Karpas-422 (cell line): ENCODE results near the gene CDK14. TPM values are rescaled to one million over a fixed set of nuclear protein-coding genes. Genes with fewer than 3 reads are reported as not detected.

Source experiments
- DNase-seq: peaks from one replicate; pipeline ENCODE4 v3.0.0-alpha.2; 2015
- H2AFZ ChIP-seq: fragments of 200-600 bp; sonication (generic); 2 replicates; pipeline ENCODE4 v1.6.1; 2014; ENCODE audit warnings: antibody characterized with exemption, low read length, mixed read lengths
- H3K27ac ChIP-seq: fragments of 200-600 bp; sonication (generic); 2 replicates; pipeline ENCODE4 v1.5.1; 2014; ENCODE audit warnings: mild to moderate bottlenecking, low read length, moderate library complexity
- H3K27me3 ChIP-seq: fragments of 200-600 bp; sonication (generic); 2 replicates; pipeline ENCODE4 v1.6.1; 2014; ENCODE audit warnings: low read length, mixed read lengths
- H3K36me3 ChIP-seq: fragments of 200-600 bp; sonication (generic); 2 replicates; pipeline ENCODE4 v1.6.1; 2014; ENCODE audit warnings: low read length, mixed read lengths; ENCODE audit not compliant: insufficient read depth
- H3K4me1 ChIP-seq: fragments of 200-600 bp; sonication (generic); 2 replicates; pipeline ENCODE4 v1.6.1; 2014; ENCODE audit warnings: mild to moderate bottlenecking, low read length, mixed read lengths
- H3K4me2 ChIP-seq: fragments of 200-600 bp; sonication (generic); 2 replicates; pipeline ENCODE4 v1.6.1; 2014; ENCODE audit warnings: low read length, low read depth, mild to moderate bottlenecking; ENCODE audit not compliant: poor library complexity, severe bottlenecking
- H3K4me3 ChIP-seq: fragments of 200-600 bp; sonication (generic); 2 replicates; pipeline ENCODE4 v1.5.1; 2014; ENCODE audit warnings: mild to moderate bottlenecking, antibody characterized with exemption, low read length, mixed read lengths
- H3K79me2 ChIP-seq: fragments of 200-600 bp; sonication (generic); 2 replicates; pipeline ENCODE4 v1.6.1; 2014; ENCODE audit warnings: mild to moderate bottlenecking, low read length, mixed read lengths
- H3K9ac ChIP-seq: fragments of 200-600 bp; sonication (generic); 2 replicates; pipeline ENCODE4 v1.6.0; 2014; ENCODE audit warnings: low read length
- H3K9me2 ChIP-seq: fragments of 200-600 bp; sonication (generic), shearing (Covaris generic); replicated peaks from 2 replicates; pipeline ENCODE4 v1.6.0; 2014; ENCODE audit warnings: mild to moderate bottlenecking, low read length, moderate library complexity; ENCODE audit not compliant: insufficient read depth
- H3K9me3 ChIP-seq: fragments of 300-700, 200-600 bp; sonication (generic); 2 replicates; pipeline ENCODE4 v1.6.1; 2014; ENCODE audit warnings: low read length, mixed read lengths
- H4K20me1 ChIP-seq: fragments of 200-600 bp; sonication (generic); 2 replicates; pipeline ENCODE4 v1.6.1; 2014; ENCODE audit warnings: mild to moderate bottlenecking, antibody characterized with exemption, low read length, low read depth; ENCODE audit not compliant: insufficient read depth
- total RNA-seq: library from RNA; depleted of rRNA; stranded (reverse); fragments of >200 nt; shearing (Covaris generic); gene quantifications from 2 replicates; pipeline ENCODE4 v1.2.3, GENCODE V29; 2014; ENCODE audit warnings: low replicate concordance

CDK14 gene
- total RNA-seq, 1 experiment from 2014 or later = 121 TPM

- Histone ChIP-seq H3K79me2 (no peaks in the 10 kb centered on the region), H3K4me2 (no peak overlapping the region), H3K4me3 (no peak overlapping the region), H4K20me1 (no peaks in the 10 kb centered on the region), H3K27ac (no peak overlapping the region), H3K27me3 (no peaks in the 10 kb centered on the region), H3K9me3 (no peaks in the 10 kb centered on the region), H3K4me1 (peaks cover 16% of the 10 kb centered on the region), H2AFZ (no peak overlapping the region), H3K36me3 (no peaks in the 10 kb centered on the region), H3K9ac (no peak overlapping the region), H3K9me2 (no peaks in the 10 kb centered on the region)
- DNase-seq = no peak
Observed at GRCh38 chr7:90570373-90570959, 25.7 kb upstream of the CDK14 start.

GRCh38 chr7:90574146-90574819 is 21.8 kb upstream of the CDK14 start:
- Histone ChIP-seq H3K9me3 (no peaks in the 10 kb centered on the region), H3K4me2 (no peak overlapping the region), H3K36me3 (no peaks in the 10 kb centered on the region), H3K79me2 (no peaks in the 10 kb centered on the region), H3K27ac (no peak overlapping the region), H2AFZ (peak overlapping the region; percentile 57; the same call in 1 of the 2 replicates), H3K9me2 (no peaks in the 10 kb centered on the region), H3K27me3 (no peaks in the 10 kb centered on the region), H3K4me3 (no peak overlapping the region), H4K20me1 (no peaks in the 10 kb centered on the region), H3K4me1 (peaks cover 7% of the 10 kb centered on the region), H3K9ac (no peak overlapping the region)
- DNase-seq = no peak

- Histone ChIP-seq H3K9me2 (no peaks in the 10 kb centered on the region), H2AFZ (no peak overlapping the region), H3K36me3 (no peaks in the 10 kb centered on the region), H3K4me1 (0 out of 2 replicates have a peak, but pooled peaks cover 3% of the 10 kb centered on the region), H3K4me2 (no peak overlapping the region), H4K20me1 (no peaks in the 10 kb centered on the region), H3K79me2 (no peaks in the 10 kb centered on the region), H3K9me3 (no peaks in the 10 kb centered on the region), H3K27ac (no peak overlapping the region), H3K27me3 (no peaks in the 10 kb centered on the region), H3K4me3 (no peak overlapping the region), H3K9ac (no peak overlapping the region)
- no peak for DNase-seq
Observed at GRCh38 chr7:90574820-90575187, 21.3 kb upstream of the CDK14 start.

- Histone ChIP-seq H3K27ac (no peak overlapping the region), H4K20me1 (no peaks in the 10 kb centered on the region), H3K79me2 (no peaks in the 10 kb centered on the region), H3K9me2 (no peaks in the 10 kb centered on the region), H3K9me3 (no peaks in the 10 kb centered on the region), H3K4me2 (no peak overlapping the region), H3K4me1 (0 out of 2 replicates have a peak, but pooled peaks cover under 1% of the 10 kb centered on the region), H3K9ac (no peak overlapping the region), H3K27me3 (no peaks in the 10 kb centered on the region), H3K36me3 (no peaks in the 10 kb centered on the region), H3K4me3 (no peak overlapping the region), H2AFZ (no peak overlapping the region)
- no peak for DNase-seq
Observed at GRCh38 chr7:90579181-90579688, 16.9 kb upstream of the CDK14 start.

- Histone ChIP-seq H3K9ac (no peak overlapping the region), H3K27ac (no peak overlapping the region), H3K4me3 (no peak overlapping the region)
Observed at GRCh38 chr7:90580051-90580450, 16.1 kb upstream of the CDK14 start.

GRCh38 chr7:90582164-90582563 is 14.0 kb upstream of the CDK14 start:
- Histone ChIP-seq H3K9me2 (no peaks in the 10 kb centered on the region), H3K27me3 (no peaks in the 10 kb centered on the region; the same call in 1 of the 2 replicates), H3K4me3 (no peak overlapping the region), H2AFZ (no peak overlapping the region), H3K4me1 (no peaks in the 10 kb centered on the region), H3K27ac (no peak overlapping the region), H3K9ac (no peak overlapping the region), H4K20me1 (no peaks in the 10 kb centered on the region), H3K36me3 (no peaks in the 10 kb centered on the region), H3K9me3 (no peaks in the 10 kb centered on the region), H3K79me2 (no peaks in the 10 kb centered on the region), H3K4me2 (no peak overlapping the region)
- DNase-seq = no peak

More at GRCh38 chr7:90580051-90580450, 16.1 kb upstream of the CDK14 start:
- Histone ChIP-seq H3K4me2 (no peak overlapping the region), H4K20me1 (no peaks in the 10 kb centered on the region), H3K9me2 (no peaks in the 10 kb centered on the region), H2AFZ (no peak overlapping the region), H3K9me3 (no peaks in the 10 kb centered on the region), H3K79me2 (no peaks in the 10 kb centered on the region), H3K4me1 (no peaks in the 10 kb centered on the region), H3K27me3 (no peaks in the 10 kb centered on the region), H3K36me3 (no peaks in the 10 kb centered on the region)
- DNase-seq = no peak

GRCh38 chr7:90584378-90584777 is 11.7 kb upstream of the CDK14 start:
- no peaks in the 10 kb centered on the region; the same call in 1 of the 2 replicates for H3K27me3 ChIP-seq
- no peaks in the 10 kb centered on the region for H3K9me3 ChIP-seq
- no peak overlapping the region for H3K27ac ChIP-seq
- H3K9ac ChIP-seq = no peak overlapping the region
- no peaks in the 10 kb centered on the region for H4K20me1 ChIP-seq
- DNase-seq = no peak
- no peak overlapping the region for H3K4me2 ChIP-seq
- no peaks in the 10 kb centered on the region for H3K4me1 ChIP-seq
- H3K79me2 ChIP-seq = no peaks in the 10 kb centered on the region
- no peaks in the 10 kb centered on the region for H3K36me3 ChIP-seq
- H3K4me3 ChIP-seq = no peak overlapping the region
- H2AFZ ChIP-seq = no peak overlapping the region
- no peaks in the 10 kb centered on the region for H3K9me2 ChIP-seq

- no peak for DNase-seq
- Histone ChIP-seq H3K9me3 (no peaks in the 10 kb centered on the region), H4K20me1 (no peaks in the 10 kb centered on the region), H3K4me2 (no peak overlapping the region), H3K36me3 (no peaks in the 10 kb centered on the region), H3K79me2 (no peaks in the 10 kb centered on the region), H3K27ac (no peak overlapping the region), H3K9ac (no peak overlapping the region), H3K4me3 (no peak overlapping the region), H3K27me3 (no peaks in the 10 kb centered on the region; the same call in 1 of the 2 replicates), H2AFZ (no peak overlapping the region), H3K9me2 (no peaks in the 10 kb centered on the region), H3K4me1 (no peaks in the 10 kb centered on the region)
Observed at GRCh38 chr7:90586091-90586490, 10.0 kb upstream of the CDK14 start.
